Smooth muscle cell (in vitro differentiated cells): Measurements from ENCODE around the gene MINK1. TPM values are rescaled to one million over a fixed set of nuclear protein-coding genes. Genes with fewer than 3 reads are reported as not detected.

Experiments used
- DNase-seq: peaks from one replicate; lab custom pipeline; 2025; ENCODE audit not compliant: unreplicated experiment; lab: John Stamatoyannopoulos, UW
- H2AFZ ChIP-seq: fragments of 200-600 bp; sonication (generic); 2 replicates; pipeline ENCODE4 v1.6.0; 2016; ENCODE audit warnings: antibody characterized with exemption, low read depth, mild to moderate bottlenecking
- H3F3A ChIP-seq: fragments of 200-600 bp; sonication (generic); 2 replicates; pipeline ENCODE4 v1.6.0; 2017; ENCODE audit warnings: antibody characterized with exemption, low read depth
- H3K27ac ChIP-seq: fragments of 200-600 bp; sonication (generic); 2 replicates; pipeline ENCODE4 v1.5.1; 2016; ENCODE audit warnings: low read depth, mild to moderate bottlenecking
- H3K27me3 ChIP-seq: fragments of 200-600 bp; sonication (generic); 2 replicates; pipeline ENCODE4 v1.6.1; 2016; ENCODE audit warnings: low read depth, mild to moderate bottlenecking
- H3K36me3 ChIP-seq: fragments of 200-600 bp; sonication (generic); 2 replicates; pipeline ENCODE4 v1.5.1; 2016; ENCODE audit warnings: low read depth
- H3K4me1 ChIP-seq: fragments of 200-600 bp; sonication (generic); 2 replicates; pipeline ENCODE4 v1.5.1; 2016; ENCODE audit warnings: low read depth
- H3K4me2 ChIP-seq: fragments of 200-600 bp; sonication (generic); 2 replicates; pipeline ENCODE4 v1.6.0; 2016; ENCODE audit warnings: mild to moderate bottlenecking
- H3K4me3 ChIP-seq: fragments of 200-600 bp; sonication (generic); 2 replicates; pipeline ENCODE4 v1.5.1; 2016; ENCODE audit warnings: mild to moderate bottlenecking
- H3K79me2 ChIP-seq: fragments of 200-600 bp; sonication (generic); 2 replicates; pipeline ENCODE4 v1.6.0; 2016; ENCODE audit warnings: low read depth, mild to moderate bottlenecking
- H3K9ac ChIP-seq: fragments of 200-600 bp; sonication (generic); 2 replicates; pipeline ENCODE4 v1.6.0; 2016; ENCODE audit warnings: low read depth
- H3K9me3 ChIP-seq: fragments of 200-600 bp; sonication (generic); replicated peaks from 2 replicates; pipeline ENCODE4 v1.5.1; 2016; ENCODE audit warnings: low read depth
- H4K20me1 ChIP-seq: fragments of 200-600 bp; sonication (generic); 2 replicates; pipeline ENCODE4 v1.6.0; 2016; ENCODE audit warnings: low read depth
- CTCF ChIP-seq: fragments of 200-600 bp; sonication (generic); IDR thresholded peaks from 2 replicates; pipeline ENCODE4 v1.5.1; 2017; ENCODE audit warnings: borderline replicate concordance, mild to moderate bottlenecking, antibody characterized with exemption; ENCODE audit not compliant: insufficient read depth, poor library complexity, severe bottlenecking
- WGBS: methylation state at CpG from one replicate; pipeline ENCODE4 v1.1.7; 2016; ENCODE audit warnings: low lambda C conversion rate; 5-methylcytosine and 5-hydroxymethylcytosine counted together
- polyA plus RNA-seq: library from polyadenylated mRNA; unstranded; fragments of >200 nt; fragmentation: Nextera tagmentation; extraction: Ambion mirVana; gene quantifications from 2 replicates; pipeline ENCODE4 v1.2.1, GENCODE V29; 2016
- total RNA-seq: library from RNA; depleted of rRNA; stranded (reverse); fragments of >200 nt; gene quantifications from 2 replicates; pipeline ENCODE4 v1.2.3, GENCODE V29; 2014

MINK1 gene
- total and polyA plus RNA-seq, 2 experiments from 2014 or later, result 26.6 to 26.8 TPM

- Histone ChIP-seq H3K9ac (no peak overlapping the region), H3K79me2 (peaks cover 51% of the 10 kb centered on the region), H3K4me1 (peaks cover 9% of the 10 kb centered on the region), H3K4me3 (no peak overlapping the region), H2AFZ (no peak overlapping the region), H3K4me2 (no peak overlapping the region), H3K36me3 (no peaks in the 10 kb centered on the region), H4K20me1 (peaks cover 64% of the 10 kb centered on the region), H3K27me3 (no peaks in the 10 kb centered on the region), H3F3A (peaks cover 22% of the 10 kb centered on the region), H3K9me3 (no peaks in the 10 kb centered on the region), H3K27ac (no peak overlapping the region)
- no peak for DNase-seq
- TF ChIP-seq CTCF, result no peak
- 93% methylated on average over 4 of the region's 4 CpGs for WGBS
These were observed 3.1 kb downstream of the MINK1 start for GRCh38 chr17:4836221-4836620.

GRCh38 chr17:4837471-4838308, 4.5 kb downstream of the MINK1 start:
- peaks cover 76% of the 10 kb centered on the region for H4K20me1 ChIP-seq
- peaks cover 9% of the 10 kb centered on the region for H3K4me1 ChIP-seq
- H3K27ac ChIP-seq, result no peak overlapping the region
- H3K27me3 ChIP-seq, result no peaks in the 10 kb centered on the region
- no peak overlapping the region for H3K4me3 ChIP-seq
- no peak overlapping the region for H3K9ac ChIP-seq
- peaks cover 25% of the 10 kb centered on the region for H3F3A ChIP-seq
- no peaks in the 10 kb centered on the region for H3K9me3 ChIP-seq
- no peaks in the 10 kb centered on the region for H3K36me3 ChIP-seq
- H3K4me2 ChIP-seq, result peak overlapping the region; percentile 9
- H2AFZ ChIP-seq, result no peak overlapping the region
- H3K79me2 ChIP-seq, result peaks cover 66% of the 10 kb centered on the region
- TF ChIP-seq CTCF, result no peak
- WGBS, result 74% methylated on average over 13 of the region's 13 CpGs
- DNase-seq, result no peak

- peaks cover 9% of the 10 kb centered on the region for H3K4me1 ChIP-seq
- DNase-seq, result no peak
- peaks cover 82% of the 10 kb centered on the region for H4K20me1 ChIP-seq
- no peak overlapping the region for H3K4me3 ChIP-seq
- no peak overlapping the region for H3K27ac ChIP-seq
- no peak for TF ChIP-seq CTCF
- no peak overlapping the region for H3K9ac ChIP-seq
- H2AFZ ChIP-seq, result no peak overlapping the region
- H3K79me2 ChIP-seq, result peaks cover 72% of the 10 kb centered on the region
- H3K27me3 ChIP-seq, result no peaks in the 10 kb centered on the region
- H3K9me3 ChIP-seq, result no peaks in the 10 kb centered on the region
- peaks cover 25% of the 10 kb centered on the region for H3F3A ChIP-seq
- 51% methylated on average over 3 of the region's 3 CpGs for WGBS
- H3K36me3 ChIP-seq, result no peaks in the 10 kb centered on the region
- peak overlapping the region; percentile 9 for H3K4me2 ChIP-seq
These were observed 5.2 kb downstream of the MINK1 start for GRCh38 chr17:4838309-4838785.
